HUES64 (cell line): ENCODE data around the gene ALDH1B1. TPM values are rescaled to one million over a fixed set of nuclear protein-coding genes. Genes with fewer than 3 reads are reported as not detected.

Experiments used
- H3K27ac ChIP-seq: 2 replicates; pipeline ENCODE4 v1.7.0; 2013; ENCODE audit warnings: low read depth, low read length, inconsistent platforms
- H3K27me3 ChIP-seq: 2 replicates; pipeline ENCODE4 v1.6.1; 2013; ENCODE audit warnings: mild to moderate bottlenecking, low read length; ENCODE audit not compliant: insufficient read depth
- H3K36me3 ChIP-seq: 2 replicates; pipeline ENCODE4 v1.6.1; 2013; ENCODE audit warnings: mild to moderate bottlenecking, low read length; ENCODE audit not compliant: insufficient read depth
- H3K4me1 ChIP-seq: 2 replicates; pipeline ENCODE4 v1.6.1; 2013; ENCODE audit warnings: mild to moderate bottlenecking, low read length, moderate library complexity; ENCODE audit not compliant: insufficient read depth
- H3K4me3 ChIP-seq: 2 replicates; pipeline ENCODE4 v1.5.1; 2013; ENCODE audit warnings: mild to moderate bottlenecking, low read length, moderate library complexity
- H3K9ac ChIP-seq: 2 replicates; pipeline ENCODE4 v1.6.1; 2013; ENCODE audit warnings: mild to moderate bottlenecking, low read depth, low read length
- H3K9me3 ChIP-seq: 2 replicates; pipeline ENCODE4 v1.6.1; 2013; ENCODE audit warnings: low read depth, low read length; ENCODE audit not compliant: insufficient read depth
- WGBS: fragments of 150-250, 120-280 bp; methylation state at CpG from one replicate; pipeline ENCODE4 v1.1.7; 2013; ENCODE audit warnings: missing lambda C conversion rate; 5-methylcytosine and 5-hydroxymethylcytosine counted together
- polyA plus RNA-seq, 2 experiments: library from polyadenylated mRNA; stranded (reverse); fragments of 50-300 nt; gene quantifications; one replicate each; pipeline ENCODE4 v1.2.3, GENCODE V29; 2013

Gene ALDH1B1
- polyA plus RNA-seq (2013, experiment 1 of 2): 39.9 TPM
- polyA plus RNA-seq (2013, experiment 2 of 2): 43.5 TPM

DNA sequence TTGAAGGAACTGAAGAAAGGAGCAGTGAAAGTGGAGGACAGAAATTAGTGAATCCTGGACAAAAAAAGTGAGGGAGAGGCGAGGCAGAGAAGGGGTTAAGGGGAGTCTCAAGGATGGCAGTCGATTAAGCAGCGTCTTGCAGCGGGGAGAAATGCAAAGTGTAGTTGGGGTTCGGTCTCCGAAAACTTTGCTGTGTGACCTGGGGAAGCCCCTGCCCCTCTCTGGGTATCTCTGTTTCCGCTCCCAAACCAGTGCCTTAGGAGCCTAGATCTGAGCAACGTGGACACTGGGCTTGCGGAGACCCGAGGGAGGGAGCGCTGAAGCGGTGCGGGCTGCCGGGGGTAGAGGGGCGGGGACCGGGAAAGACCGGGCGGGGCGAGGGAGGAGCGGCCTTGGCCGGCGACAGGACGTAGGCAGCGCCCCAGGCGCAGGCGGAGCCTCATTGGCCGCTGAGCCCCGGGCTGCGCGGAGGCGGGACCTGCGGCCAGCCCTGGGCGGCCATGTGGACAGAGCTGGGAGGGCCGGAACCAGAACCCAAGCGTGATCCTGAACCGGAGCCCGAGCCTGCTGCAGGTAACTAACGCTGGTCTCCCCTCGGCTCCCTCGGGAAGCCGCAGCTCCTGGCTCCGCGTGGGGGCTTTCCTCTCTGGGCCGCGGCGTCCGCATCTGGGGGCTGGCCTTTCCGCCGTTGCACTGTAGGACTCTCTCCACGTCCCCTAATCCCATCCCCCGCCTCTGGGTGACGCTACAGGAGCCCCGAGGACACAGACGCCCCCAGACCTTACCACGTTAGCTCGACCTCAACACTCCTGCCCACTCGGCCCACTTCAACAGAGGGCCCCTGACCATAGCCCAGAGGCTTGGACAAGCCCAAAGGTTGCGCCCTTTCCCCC, at the start of gene ALDH1B1:
Gene ALDH1B1 (plus strand): TSS at position 468 of the 893 bp plus-strand sequence. CDS start 3,047 bp downstream, outside the sequence.
- H3K9ac ChIP-seq: peak within 1 kb of the TSS; percentile 95
- H3K27ac ChIP-seq: peak within 1 kb of the TSS; percentile 70
- H3K36me3 ChIP-seq: peaks cover 31% of the 10 kb centered on the region
- under 1% methylated on average over 58 of the region's 58 CpGs for WGBS
- H3K27me3 ChIP-seq: peaks cover 6% of the 10 kb centered on the region; the same call in 1 of the 2 replicates
- H3K9me3 ChIP-seq: no peaks in the 10 kb centered on the region
- peaks cover 11% of the 10 kb centered on the region; the same call in 1 of the 2 replicates for H3K4me1 ChIP-seq
- peak within 1 kb of the TSS; percentile 95 for H3K4me3 ChIP-seq

DNA sequence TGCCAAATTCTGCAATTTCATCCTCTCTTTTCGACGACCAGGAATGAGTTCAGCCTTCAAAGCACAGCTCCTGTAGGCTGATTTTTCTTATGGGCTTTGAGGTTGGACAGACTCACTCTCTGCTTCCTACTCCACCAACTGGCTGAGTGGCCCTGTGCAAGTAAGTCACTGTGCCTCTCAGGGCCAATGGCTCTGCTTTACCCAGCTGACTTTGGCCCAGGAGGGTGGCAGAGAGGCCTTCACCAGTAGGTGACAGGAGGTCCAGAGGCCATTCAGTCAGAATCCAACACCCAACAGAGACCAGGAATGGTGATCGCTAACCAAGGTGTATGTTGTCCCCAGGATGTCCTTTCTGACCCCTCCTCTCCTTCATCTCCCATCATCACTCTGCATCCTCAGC, 49.5 kb upstream of the ALDH1B1 start:
- Histone ChIP-seq H3K4me1 (peaks cover 20% of the 10 kb centered on the region), H3K9me3 (no peaks in the 10 kb centered on the region), H3K27ac (no peak overlapping the region), H3K27me3 (peaks cover 8% of the 10 kb centered on the region; the same call in 1 of the 2 replicates), H3K4me3 (no peak overlapping the region), H3K9ac (no peak overlapping the region), H3K36me3 (no peaks in the 10 kb centered on the region)
- 96% methylated on average over 3 of the region's 3 CpGs for WGBS

DNA sequence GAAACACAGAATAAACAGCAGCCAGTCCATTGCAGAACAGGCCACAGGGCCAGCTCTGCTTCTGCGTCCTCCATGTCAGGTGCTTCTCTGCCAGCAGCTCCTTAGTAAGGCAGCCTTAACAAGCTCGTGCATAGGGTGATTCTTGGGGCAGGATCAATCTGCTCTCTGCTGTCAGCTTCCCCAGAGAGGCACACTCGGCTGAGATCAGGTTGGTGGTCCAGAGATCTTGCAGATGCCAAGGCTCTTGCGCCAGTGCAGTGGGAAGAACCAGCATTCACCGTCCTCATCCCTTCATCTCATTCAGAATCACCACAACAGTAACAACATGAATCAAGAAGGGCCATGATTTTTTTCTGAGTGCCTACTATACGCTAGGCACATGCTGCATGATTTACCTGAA, 49.0 kb upstream of the ALDH1B1 start:
- peaks cover 8% of the 10 kb centered on the region; the same call in 1 of the 2 replicates for H3K27me3 ChIP-seq
- no peak overlapping the region for H3K4me3 ChIP-seq
- no peak overlapping the region for H3K9ac ChIP-seq
- no peaks in the 10 kb centered on the region for H3K9me3 ChIP-seq
- H3K4me1 ChIP-seq: peaks cover 20% of the 10 kb centered on the region
- no peak overlapping the region for H3K27ac ChIP-seq
- no peaks in the 10 kb centered on the region for H3K36me3 ChIP-seq
- 90% methylated on average over 6 of the region's 6 CpGs for WGBS

DNA sequence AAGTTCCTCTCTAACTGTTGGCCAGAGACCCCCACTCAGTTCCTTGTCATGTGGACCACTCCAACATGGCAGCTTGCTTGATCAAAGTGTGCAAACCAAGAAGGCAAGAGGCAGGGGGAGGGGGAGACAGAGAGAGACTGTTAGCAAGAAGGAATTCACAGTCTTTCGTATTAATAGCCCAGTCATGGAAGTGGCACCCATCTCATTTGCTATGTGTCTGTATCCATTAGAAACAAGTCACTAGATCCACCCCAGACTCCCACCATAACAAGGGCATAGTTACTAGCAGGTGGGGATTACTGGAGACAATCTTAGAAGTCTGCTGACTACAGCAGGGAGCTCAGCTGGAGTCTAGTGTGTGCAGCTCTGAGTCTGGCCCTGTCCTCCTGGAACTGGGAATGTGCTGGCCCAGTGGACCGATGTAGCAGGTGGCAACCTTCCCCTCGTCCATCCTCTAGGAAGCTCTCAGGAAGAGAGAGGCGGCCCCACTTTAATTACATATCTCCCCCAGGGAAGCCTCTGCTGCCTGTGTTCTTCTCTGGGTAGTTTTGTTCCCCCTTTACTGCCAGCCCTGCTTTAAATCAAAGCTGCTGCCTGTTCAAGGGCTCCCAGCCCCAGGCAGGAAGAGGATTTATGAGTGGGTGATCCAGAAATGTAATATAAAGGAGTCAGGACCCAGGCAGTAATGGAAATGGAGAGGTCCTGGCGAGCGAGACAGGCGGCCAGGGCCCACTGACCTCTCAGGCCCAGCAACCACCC, 47.8 kb upstream of the ALDH1B1 start:
- WGBS: 88% methylated on average over 7 of the region's 7 CpGs
- Histone ChIP-seq H3K9me3 (no peaks in the 10 kb centered on the region), H3K27me3 (peaks cover 8% of the 10 kb centered on the region; the same call in 1 of the 2 replicates), H3K36me3 (no peaks in the 10 kb centered on the region), H3K4me1 (peaks cover 20% of the 10 kb centered on the region), H3K4me3 (no peak overlapping the region), H3K9ac (no peak overlapping the region), H3K27ac (no peak overlapping the region)

DNA sequence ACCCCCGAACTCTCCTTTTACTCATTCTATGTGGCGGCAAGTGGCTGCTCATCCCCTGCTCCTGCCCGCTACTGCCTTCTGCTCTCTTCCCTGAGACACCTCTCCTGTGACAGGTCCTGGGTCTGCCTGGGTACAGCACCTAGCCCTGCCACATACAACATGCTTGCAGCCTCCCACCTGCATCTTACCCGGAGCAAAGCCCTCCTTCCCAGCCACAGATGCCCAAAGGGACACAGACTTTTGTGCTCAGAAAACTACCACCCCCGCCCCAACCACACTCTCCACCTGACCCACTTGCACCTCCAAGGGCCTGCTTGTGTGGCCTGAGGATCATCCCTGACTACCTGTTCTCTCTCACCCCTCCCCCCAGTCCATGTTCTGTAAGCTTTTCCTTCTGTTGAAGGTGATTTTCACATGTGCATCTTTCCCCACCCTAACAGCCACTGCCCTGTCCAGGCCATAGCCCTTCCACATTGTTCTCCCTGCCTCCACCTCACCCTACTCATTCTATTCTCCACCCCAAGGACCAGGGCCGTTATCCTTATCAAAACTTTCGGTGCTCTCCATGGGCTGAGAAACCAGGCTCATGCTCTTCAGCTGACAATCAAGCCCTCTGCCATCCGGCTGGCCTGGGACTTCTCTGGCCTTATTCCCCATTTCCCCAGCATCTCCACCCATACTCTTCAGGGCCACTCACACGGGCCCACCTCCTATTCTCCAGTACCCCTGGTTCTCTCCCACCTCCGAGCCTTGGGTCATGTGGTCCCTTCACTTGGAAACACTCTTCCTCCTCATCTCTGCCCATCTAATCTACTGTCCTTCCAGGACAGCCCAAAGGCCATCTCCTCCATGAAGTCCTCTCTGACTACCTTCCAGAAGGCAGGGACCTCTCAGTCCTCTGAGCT, 46.4 kb upstream of the ALDH1B1 start:
- Histone ChIP-seq H3K9me3 (no peaks in the 10 kb centered on the region), H3K27ac (no peak overlapping the region), H3K4me3 (no peak overlapping the region), H3K27me3 (peaks cover 8% of the 10 kb centered on the region; the same call in 1 of the 2 replicates), H3K36me3 (no peaks in the 10 kb centered on the region), H3K9ac (no peak overlapping the region), H3K4me1 (peaks cover 20% of the 10 kb centered on the region)
- WGBS: 88% methylated on average over 10 of the region's 10 CpGs

DNA sequence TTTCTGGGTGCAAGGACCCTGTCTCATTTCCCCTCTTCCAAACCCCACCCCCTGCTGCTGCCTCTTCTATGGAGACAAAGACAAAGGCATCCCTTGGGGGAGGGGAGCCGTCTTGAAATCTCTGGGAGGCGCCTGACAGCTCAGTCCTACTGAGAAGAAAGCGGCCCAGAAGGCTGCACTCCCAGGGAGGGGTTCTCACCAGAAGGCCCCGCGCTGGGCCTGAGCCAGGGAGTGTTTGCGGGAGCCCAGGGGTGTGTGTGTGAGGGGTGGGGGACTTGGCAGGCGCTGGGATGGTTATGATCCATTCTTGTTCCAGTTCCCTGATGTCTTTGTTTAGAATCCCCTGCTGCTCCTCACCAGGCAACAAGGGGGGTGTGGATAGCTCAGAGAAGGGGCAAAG, 45.7 kb upstream of the ALDH1B1 start:
- Histone ChIP-seq H3K27ac (no peak overlapping the region), H3K4me3 (no peak overlapping the region), H3K27me3 (peaks cover 11% of the 10 kb centered on the region), H3K9ac (no peak overlapping the region), H3K4me1 (peaks cover 20% of the 10 kb centered on the region), H3K36me3 (no peaks in the 10 kb centered on the region), H3K9me3 (no peaks in the 10 kb centered on the region)
- WGBS: 14% methylated on average over 7 of the region's 7 CpGs

DNA sequence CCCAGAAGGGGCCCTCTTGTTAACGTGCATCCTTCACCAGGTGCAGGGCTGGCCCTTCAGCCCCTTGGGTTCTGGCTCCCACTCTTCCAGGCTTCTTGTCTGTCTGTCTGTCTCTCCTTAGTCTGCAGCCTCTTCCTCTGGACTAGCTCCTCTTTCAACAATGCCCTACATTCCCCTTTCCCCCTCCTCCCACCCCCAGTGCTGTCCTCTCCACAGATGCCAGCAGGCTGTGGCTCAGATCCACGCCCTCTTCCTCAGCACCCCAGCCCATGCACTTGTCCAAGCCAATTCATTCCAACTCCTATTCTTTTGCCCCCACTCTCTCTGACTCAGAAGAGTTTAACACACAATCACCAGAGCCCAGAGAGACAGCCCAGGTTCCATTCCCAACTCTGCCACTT, 45.2 kb upstream of the ALDH1B1 start:
- H3K4me1 ChIP-seq: peaks cover 20% of the 10 kb centered on the region
- H3K9me3 ChIP-seq: no peaks in the 10 kb centered on the region

DNA sequence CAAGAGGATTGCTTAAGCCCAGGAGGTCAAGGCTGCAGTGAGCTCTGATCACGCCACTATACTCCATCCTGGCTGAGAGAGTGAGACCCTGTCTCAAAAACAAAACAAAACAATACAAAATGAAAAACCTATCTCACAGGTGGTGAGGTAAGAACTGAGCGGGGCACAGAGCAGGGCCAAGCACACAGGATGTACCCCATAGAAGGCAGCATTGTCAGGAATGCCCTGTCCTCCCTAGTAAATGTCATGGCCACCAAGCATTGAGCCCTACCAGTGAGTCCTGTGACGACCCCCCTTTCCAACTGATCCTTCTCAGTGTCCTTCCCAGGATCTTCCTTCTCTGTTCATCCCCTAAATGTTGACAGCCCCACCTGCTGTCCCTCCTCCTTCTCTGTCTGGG, 44.6 kb upstream of the ALDH1B1 start:
- Histone ChIP-seq H3K9me3 (no peaks in the 10 kb centered on the region), H3K9ac (no peak overlapping the region), H3K36me3 (no peaks in the 10 kb centered on the region), H3K4me1 (peaks cover 20% of the 10 kb centered on the region), H3K4me3 (no peak overlapping the region), H3K27ac (no peak overlapping the region), H3K27me3 (peaks cover 14% of the 10 kb centered on the region)
- 84% methylated on average over 3 of the region's 3 CpGs for WGBS

More for the DNA sequence above, 45.2 kb upstream of the ALDH1B1 start:
- H3K9ac ChIP-seq: no peak overlapping the region
- H3K36me3 ChIP-seq: no peaks in the 10 kb centered on the region
- H3K27me3 ChIP-seq: peaks cover 14% of the 10 kb centered on the region
- no peak overlapping the region for H3K27ac ChIP-seq
- no peak overlapping the region for H3K4me3 ChIP-seq
- WGBS: 52% methylated on average over 2 of the region's 2 CpGs

DNA sequence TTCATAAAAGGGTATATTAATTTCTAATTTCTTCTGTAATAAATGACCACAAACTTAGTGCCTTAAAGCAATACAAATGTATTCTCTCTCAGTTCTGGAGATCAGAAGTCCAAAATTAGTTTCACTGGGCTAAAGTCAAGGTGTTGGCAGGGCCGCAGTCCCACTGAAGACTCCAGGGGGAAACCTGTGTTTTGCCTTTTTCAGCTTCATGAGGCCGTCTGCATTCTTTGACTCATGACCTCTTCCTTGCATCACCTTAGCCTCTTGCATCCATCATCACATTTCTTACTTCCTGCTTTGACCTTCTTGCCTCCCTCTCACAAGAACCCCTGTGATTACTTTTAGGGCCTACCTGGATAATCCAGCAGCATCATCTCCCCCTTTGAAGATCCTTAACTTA, 42.0 kb upstream of the ALDH1B1 start:
- Histone ChIP-seq H3K27ac (no peak overlapping the region), H3K9me3 (no peaks in the 10 kb centered on the region), H3K4me1 (peaks cover 20% of the 10 kb centered on the region), H3K36me3 (no peaks in the 10 kb centered on the region), H3K27me3 (peaks cover 11% of the 10 kb centered on the region), H3K4me3 (no peak overlapping the region), H3K9ac (no peak overlapping the region)
- 85% methylated on average over 2 of the region's 2 CpGs for WGBS

DNA sequence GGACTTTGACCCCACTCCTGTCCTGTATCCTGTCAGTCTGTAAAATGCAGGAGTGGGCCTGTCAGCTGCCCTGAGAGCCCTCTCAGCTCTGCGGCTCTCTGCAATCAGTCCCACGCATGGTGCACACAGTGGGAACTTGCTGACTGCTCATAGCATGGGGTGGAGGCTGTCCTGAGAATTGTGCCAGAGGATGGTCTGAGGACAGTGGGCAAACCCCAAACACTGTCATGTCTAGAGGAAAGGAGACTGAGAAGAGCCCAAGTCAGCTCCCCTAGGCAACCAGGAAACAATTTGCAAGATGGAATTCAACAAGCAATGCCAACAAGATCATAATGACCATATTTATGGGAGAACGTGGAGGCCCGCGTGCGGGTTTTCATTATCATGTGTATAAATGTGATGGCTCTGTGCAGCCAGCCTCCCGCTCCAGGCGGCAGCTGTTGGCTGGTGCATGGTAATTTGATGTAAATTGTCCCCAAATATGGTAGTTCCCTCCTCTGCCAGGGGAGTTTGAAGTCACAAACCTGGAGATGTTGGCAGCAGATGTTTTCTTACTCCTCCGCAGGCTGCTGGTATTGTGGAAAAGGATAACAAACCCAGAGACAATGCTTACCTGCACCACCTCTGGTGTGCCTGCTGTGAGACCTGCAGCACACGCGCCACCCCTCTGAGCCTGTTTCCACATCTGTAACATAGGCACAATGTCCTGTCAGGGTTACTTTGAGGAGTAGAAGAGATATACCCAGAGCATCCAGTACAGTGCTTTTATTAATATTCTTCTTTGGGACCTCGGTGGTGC, 39.8 kb upstream of the ALDH1B1 start:
- H3K36me3 ChIP-seq: no peaks in the 10 kb centered on the region
- H3K9ac ChIP-seq: no peak overlapping the region
- H3K27ac ChIP-seq: no peak overlapping the region
- WGBS: 74% methylated on average over 12 of the region's 12 CpGs
- H3K4me3 ChIP-seq: no peak overlapping the region
- H3K9me3 ChIP-seq: no peaks in the 10 kb centered on the region
- peaks cover 6% of the 10 kb centered on the region for H3K27me3 ChIP-seq
- H3K4me1 ChIP-seq: peaks cover 3% of the 10 kb centered on the region; the same call in 1 of the 2 replicates
